NCI-H1105 (cell line): ENCODE measurements around the gene MYRF.
A peak's percentile ranks its signal among the peaks of the same experiment; 100 is the strongest.

Experiments used
- DNase-seq: peaks from one replicate; lab custom pipeline; 2025; lab: John Stamatoyannopoulos, UW

The MYRF gene

GRCh38 chr11:61795459-61795858, 43.0 kb downstream of the MYRF start:
- no peak for DNase-seq

DNA sequence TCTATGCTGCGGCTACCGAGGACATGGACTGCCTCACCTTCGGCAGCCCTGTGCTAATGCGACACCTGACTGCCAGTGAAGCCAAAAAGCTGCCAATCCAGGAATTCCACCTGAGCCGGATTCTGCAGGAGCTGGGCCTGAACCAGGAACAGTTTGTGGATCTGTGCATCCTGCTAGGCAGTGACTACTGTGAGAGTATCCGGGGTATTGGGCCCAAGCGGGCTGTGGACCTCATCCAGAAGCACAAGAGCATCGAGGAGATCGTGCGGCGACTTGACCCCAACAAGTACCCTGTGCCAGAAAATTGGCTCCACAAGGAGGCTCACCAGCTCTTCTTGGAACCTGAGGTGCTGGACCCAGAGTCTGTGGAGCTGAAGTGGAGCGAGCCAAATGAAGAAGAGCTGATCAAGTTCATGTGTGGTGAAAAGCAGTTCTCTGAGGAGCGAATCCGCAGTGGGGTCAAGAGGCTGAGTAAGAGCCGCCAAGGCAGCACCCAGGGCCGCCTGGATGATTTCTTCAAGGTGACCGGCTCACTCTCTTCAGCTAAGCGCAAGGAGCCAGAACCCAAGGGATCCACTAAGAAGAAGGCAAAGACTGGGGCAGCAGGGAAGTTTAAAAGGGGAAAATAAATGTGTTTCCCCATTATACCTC, 43.6 kb downstream of the MYRF start:
- DNase-seq: no peak

GRCh38 chr11:61797263-61797944, 45.0 kb downstream of the MYRF start:
- peak; percentile 66 for DNase-seq

DNA sequence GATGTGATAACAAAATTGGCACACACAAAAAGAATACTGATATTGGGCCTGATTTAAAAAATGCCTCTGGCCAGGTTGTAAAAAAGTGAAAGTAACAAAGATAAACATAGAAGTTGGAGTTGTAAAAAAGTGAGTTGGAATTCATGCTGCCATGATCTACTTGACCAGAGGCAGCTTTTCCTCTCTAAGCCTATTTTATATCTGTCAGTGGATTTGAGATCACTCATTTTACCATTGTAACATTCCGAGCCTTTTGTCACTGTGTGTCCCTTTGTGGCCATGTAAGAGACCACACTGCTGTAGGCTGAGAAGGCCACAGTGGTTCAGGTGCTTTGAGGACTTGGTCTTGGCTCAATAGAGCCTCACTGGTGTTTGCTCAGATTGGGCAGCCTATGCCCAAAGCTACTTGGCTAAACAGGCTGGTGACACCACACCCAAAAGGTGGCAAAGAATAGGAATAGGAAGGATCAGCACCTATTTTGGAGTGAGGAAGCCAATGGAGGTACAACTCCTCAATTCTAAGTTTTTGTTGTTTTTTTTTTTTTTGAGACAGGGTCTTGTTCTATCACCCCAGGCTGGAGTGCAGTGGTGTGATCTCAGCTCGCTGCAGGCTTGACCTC, 47.3 kb downstream of the MYRF start:
- DNase-seq: no peak

GRCh38 chr11:61800331-61801281, 48.2 kb downstream of the MYRF start:
- DNase-seq: no peak

GRCh38 chr11:61802605-61803004, 50.2 kb downstream of the MYRF start:
- no peak for DNase-seq

DNA sequence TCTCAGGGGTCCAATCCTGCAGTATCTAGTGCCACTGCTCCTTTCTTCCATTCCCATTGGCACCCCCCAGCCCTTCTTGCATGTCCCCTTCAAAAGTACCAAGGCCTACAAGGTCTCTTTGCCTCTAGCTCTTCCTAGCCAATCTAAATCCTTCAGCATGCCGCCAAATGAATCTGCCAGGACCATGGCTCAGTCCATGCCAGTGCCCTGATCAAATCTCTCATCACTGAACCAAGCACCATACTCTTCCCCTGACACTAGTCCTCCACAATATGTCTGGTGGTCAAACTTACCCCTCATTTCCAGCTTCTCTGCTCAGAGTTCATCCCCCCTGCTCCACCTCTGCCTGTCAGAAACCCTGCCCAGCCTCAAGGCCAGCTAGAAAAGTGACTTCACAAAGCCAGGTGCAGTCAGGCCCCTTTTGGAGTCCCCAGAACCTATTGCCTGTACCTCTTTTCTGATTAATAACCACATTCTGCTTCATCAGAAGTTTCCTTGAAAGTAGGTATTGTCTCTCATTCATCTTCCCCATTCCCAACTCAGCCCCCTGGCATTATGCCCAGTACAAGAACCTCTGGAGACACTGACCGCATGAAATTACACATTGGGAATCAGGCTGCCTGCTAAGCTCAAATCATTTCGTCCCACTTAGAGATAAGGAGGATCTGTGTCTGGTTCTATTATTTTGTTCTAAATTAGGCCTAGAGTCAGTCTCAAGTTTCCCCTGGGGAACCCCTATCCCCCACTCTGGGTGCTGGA, 51.6 kb downstream of the MYRF start:
- no peak for DNase-seq

- no peak for DNase-seq
Measured at GRCh38 chr11:61805146-61805545, 52.7 kb downstream of the MYRF start.

DNA sequence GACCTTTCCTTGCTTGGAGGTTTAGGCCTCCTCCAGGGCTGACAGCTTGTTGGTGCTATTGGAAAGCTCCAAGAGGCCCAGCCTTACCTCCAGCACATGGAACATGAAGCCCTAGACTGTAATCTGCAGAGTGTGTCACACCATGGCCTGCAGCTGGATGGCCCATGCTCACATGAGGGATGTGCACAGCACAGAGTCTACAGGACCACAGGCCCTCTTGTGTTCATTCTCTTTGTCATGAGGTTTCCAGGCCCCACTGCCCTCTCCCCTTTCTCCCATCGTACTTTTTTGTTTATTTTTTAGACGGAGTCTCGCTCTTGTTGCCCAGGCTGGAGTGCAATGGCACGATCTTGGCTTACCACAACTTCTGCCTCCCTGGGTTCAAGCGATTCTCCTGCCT, 54.3 kb downstream of the MYRF start:
- DNase-seq: no peak

DNA sequence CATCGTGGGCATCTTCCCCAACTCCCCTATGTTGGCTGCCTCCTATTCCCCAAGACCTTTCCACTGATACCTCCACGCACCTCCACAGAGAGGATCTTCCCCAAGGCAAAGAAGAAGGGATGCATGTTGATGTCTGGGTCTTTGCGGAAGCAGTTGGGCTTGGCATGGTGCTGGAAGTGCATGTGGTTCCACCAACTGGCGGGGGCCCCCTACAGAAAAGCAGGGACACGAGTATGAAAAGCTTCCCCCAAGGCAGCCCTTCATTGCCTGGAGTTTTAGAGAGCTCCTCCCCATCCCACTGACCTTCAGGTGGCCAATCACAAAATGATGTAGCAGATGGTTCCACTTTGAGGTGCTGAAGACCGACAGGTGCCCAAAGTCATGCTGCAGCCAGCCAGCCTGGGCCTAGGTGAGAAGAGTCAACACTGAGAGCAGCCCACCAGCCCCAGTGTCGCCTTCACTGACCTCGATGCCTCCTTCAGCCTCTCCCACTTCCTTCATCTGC, 58.3 kb downstream of the MYRF start:
- DNase-seq: no peak

- DNase-seq: no peak
Measured at GRCh38 chr11:61811831-61812230, 59.4 kb downstream of the MYRF start.

DNA sequence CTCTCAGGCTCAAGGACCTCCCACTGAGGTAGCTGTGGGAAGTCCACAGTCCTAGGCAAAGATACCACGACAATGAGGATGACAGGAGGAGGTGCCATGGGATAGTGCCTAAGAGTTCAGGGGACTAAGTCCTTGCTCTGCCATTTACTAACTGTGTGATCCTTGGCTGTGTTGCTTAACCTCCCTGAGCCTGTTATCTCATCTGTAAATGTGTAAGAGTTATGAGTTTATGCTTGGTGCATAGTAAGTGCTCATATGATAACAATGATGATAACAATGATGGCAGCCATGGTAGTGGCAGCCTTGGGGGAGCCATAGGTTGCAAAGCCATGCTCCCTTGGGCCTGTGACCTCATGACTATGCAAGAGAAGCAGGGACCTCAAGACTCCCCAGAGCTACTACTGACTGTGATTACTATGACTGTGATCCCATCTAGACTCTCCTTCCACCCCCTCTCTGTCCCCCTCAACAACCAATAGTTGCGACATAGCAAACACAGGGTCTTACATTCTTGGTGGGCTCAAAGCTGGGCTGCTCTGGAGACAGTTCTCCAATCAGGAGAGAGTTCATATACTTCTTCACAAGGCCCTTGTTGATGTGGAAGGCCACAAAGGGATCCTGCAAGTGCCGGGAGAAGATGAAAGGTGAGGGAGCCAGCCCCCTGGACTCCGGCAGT, 60.4 kb downstream of the MYRF start:
- no peak for DNase-seq

- DNase-seq: no peak
Measured at GRCh38 chr11:61814247-61814957, 62.0 kb downstream of the MYRF start.

DNA sequence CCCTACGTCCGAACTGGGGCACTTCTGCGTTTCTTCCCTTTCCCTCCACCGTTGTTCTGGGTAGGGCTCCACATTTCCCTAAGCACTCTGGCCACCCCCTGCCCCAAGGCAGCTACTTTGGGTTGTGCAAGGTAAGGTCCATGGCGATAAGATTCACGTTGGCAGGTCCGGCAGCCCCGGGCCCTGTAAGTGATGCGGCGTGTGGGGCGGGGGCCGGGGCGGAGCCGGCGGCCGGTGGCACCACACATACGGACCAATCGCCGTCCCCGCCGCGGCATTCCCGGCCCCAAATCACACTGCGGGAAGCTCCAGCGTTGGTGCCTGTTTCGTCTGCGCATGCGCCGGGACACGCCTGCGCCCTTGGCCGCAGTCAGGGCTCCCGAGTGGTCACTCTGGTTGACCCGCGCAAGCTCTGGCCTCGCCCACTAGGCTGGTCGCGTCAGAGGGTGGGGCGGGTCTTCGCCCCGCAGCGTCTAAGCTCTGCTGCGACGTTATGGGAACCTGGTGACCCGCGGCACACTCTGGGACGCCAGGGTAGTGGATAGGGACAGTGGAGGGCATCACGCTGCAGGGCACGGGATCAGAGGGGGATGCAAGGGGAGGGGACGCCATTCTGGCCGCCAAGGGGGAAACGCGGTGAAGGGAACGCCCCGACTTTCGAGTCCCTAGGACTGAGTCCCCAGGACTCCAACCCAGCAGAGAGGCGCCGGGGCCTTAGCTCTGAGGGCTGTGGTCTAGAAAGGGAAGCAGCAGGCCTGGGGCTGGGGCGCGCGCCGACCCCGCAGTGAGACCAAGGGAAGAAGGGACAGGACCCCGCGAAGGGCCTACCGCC, 62.7 kb downstream of the MYRF start:
- peak; percentile 93 for DNase-seq

DNA sequence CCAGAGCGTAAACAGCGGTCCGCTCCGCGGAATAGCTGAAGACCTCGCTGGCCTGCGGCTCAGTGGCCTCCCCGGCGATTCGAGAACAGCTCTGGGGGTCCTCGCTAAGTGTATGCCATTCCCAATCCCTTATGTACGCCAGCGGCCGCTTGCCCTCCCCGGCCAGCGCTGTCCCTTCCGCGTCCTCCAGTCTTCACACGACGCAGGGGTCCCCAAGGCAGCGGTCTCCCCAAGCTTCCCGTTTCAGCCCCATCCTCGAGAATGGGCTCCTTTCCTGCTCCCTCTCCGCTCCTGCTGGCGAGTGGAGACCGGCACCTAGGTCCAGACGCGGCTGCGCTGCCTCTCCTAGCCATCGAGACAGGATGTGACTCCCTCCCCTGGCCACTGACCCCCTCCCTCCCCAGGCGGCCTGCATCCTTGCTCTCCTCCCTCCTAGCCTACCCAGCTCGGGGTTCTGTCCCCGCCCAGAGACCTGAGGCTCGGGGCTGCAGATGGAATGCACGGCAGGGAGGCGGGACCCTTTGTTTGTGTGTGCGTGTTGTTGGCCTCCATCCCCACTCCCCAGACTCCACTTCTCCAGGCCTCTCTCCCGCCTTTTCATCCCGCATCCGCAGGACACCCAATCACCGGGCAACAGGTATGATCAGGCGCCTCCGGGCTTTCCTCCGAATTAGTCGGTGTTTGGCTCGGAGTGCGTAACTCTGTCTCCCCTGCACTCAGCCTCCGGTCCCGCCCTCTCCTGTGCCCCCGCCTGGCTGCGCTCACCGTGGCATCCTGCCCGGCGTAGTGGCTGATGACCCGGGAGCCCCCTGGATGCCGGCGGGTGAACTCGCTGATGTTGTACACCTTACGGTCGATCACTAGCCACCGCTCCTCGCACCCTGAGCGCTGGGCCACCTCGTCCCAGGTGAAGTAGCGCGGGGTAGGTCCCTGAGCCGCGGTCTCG, 63.6 kb downstream of the MYRF start:
- DNase-seq: peak; percentile 63

DNA sequence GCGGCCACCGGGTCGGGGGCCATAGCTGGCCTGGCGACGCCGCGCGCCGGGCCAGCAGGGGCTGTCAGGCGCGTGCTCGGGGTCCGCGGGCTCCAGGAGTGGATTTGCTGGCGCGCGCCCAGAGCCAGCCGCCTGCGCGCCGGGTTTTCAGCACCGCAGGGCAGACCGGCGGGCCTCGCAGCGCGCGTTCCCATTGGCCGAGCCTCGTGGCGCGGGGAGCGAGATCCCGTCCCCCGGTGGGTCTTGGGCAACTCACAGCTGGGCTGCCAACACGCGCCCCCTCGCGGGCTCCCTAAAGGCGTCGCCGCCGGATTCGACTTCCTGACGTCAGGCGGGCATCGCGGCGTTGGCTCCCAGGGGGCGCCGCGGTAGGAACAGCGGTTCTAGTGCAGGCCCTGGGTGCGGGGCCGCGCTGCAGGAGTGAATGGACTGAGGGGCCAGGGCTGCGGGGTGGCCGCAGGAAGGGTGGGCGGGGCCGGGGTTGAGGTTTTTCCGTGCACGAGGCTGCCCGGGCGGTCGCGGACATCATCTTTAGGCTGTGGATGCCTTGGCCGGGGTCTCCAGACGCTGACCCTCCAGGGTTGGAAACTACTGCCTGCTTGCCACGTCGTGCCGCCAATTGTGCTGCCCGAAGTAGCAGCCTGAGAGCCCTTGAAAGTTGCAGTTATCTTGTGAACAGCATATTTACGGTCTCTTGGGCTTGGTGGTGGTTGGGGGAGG, 64.5 kb downstream of the MYRF start, which contains the start of gene FADS1:
Gene FADS1 (minus strand): TSS at position 268 of the 720 bp plus-strand sequence. CDS start 74 bp downstream, at position 194.
- peak; percentile 99 for DNase-seq
